ENCODE data around the gene DCAF11.

DCAF11 gene

DNA sequence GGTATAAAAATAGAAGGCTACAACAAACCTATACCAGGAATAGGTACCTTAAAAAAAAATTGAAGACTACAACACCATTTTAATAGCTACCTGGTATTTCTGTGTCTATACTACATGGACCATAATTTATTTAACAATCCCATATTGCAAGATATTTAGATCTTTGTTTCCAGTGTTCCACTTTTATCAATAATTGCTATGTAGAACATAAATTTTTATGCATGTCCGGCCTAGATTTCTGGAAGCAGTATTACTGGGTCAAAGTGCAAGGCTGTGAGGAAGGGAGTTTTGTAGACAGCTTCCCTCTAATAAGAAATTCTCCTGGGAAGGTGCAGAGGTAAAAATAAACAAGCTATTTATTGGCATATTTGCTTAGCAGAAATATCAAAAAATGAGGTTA is 4.1 kb upstream of the DCAF11 start:
- H3K9me3 ChIP-seq (ENCODE audit: control insufficient read depth, insufficient read depth, low read depth, low read length), result no peaks in the 10 kb centered on the region
- no peak overlapping the region for H3K27ac ChIP-seq (ENCODE audit: extremely low read depth, low read depth, low read length)
- CTCF ChIA-PET, result interaction anchor here (0.5 to 8.9 kb wide), 8 partner anchors 17 to 296 kb away, joined by 3 to 163 read pairs (median 4); partner anchors contain the start of genes EMC9, IRF9 and PCK2
- H3K4me3 ChIP-seq (ENCODE audit: low read depth, low read length), result no peak overlapping the region
- POLR2A ChIA-PET, result interaction anchor here (0.5 to 7.1 kb wide), 4 partner anchors 13 to 267 kb away, joined by 3 to 56 read pairs (median 6); partner anchors contain the start of gene PCK2
- H3K4me1 ChIP-seq (ENCODE audit: control insufficient read depth, insufficient read depth, low read length), result no peaks in the 10 kb centered on the region
- H3K36me3 ChIP-seq (ENCODE audit: control insufficient read depth in 2 of 2, insufficient read depth in 1 of 2, low read length in 2 of 2), result no peaks in the 10 kb centered on the region
- TF ChIP-seq ZNF548 (tag by site-specific recombination; IDR thresholded peaks at IDR 0.05) (no peak), ZNF404 (tag by site-specific recombination; IDR thresholded peaks at IDR 0.05) (no peak), ZBTB6 (tag by site-specific recombination; IDR thresholded peaks at IDR 0.05) (no peak), ZNF530 (tag by site-specific recombination; IDR thresholded peaks at IDR 0.05; ENCODE audit: low read depth) (no peak), ZBTB11 (tag by site-specific recombination; conservative IDR thresholded peaks at IDR 0.05; ENCODE audit: low read depth) (no peak)

DNA sequence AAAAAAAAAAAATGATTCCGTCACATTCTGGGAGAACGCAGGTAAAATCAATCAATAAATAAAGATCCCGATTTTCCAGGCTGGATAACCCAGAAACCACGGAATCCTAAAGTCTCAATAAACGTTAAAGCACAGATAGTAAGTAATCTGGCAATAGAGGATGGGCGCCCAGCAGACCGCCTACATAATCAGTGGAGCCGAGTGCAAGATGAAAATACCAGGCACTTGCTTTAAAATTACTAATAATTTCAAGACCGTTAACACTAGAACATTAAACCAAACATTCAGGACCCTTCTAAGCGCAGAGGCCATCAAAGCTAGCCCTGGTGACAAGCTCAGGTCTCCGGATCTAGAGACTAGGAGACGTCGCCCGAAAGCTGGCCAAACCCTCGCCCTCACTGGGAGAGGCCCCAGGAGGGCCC is 1.2 kb upstream of the DCAF11 start:
- H3K4me3 ChIP-seq (ENCODE audit: low read depth, low read length), result peak overlapping the region; percentile 98
- no peak for TF ChIP-seq ZNF2 (tag by site-specific recombination; IDR thresholded peaks at IDR 0.05)
- no peak for TF ChIP-seq ZNF664 (tag by site-specific recombination; IDR thresholded peaks at IDR 0.05)
- TF ChIP-seq ZNF211 (tag by site-specific recombination; IDR thresholded peaks at IDR 0.05; ENCODE audit: low read depth), result no peak
- no peak for TF ChIP-seq HOXD13 (CRISPR knock-in tag; IDR thresholded peaks at IDR 0.05; ENCODE audit: borderline replicate concordance)
- TF ChIP-seq, protein P1, sequence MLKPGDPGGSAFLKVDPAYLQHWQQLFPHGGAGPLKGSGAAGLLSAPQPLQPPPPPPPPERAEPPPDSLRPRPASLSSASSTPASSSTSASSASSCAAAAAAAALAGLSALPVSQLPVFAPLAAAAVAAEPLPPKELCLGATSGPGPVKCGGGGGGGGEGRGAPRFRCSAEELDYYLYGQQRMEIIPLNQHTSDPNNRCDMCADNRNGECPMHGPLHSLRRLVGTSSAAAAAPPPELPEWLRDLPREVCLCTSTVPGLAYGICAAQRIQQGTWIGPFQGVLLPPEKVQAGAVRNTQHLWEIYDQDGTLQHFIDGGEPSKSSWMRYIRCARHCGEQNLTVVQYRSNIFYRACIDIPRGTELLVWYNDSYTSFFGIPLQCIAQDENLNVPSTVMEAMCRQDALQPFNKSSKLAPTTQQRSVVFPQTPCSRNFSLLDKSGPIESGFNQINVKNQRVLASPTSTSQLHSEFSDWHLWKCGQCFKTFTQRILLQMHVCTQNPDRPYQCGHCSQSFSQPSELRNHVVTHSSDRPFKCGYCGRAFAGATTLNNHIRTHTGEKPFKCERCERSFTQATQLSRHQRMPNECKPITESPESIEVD (tag by site-specific recombination; IDR thresholded peaks at IDR 0.05), result no peak
- TF ChIP-seq ZNF335 (tag by site-specific recombination; conservative IDR thresholded peaks at IDR 0.05), result peak; percentile 91
- TF ChIP-seq ZNF571 (tag by site-specific recombination; IDR thresholded peaks at IDR 0.05), result no peak
- TF ChIP-seq ZNF202 (tag by site-specific recombination; IDR thresholded peaks at IDR 0.05; ENCODE audit: borderline replicate concordance), result no peak
- TF ChIP-seq ZNF146 (tag by site-specific recombination; IDR thresholded peaks at IDR 0.05), result 0 out of 2 replicates have a peak, but pooled peaks have one; percentile 1
- no peak for TF ChIP-seq ZNF529 (tag by site-specific recombination; IDR thresholded peaks at IDR 0.05; ENCODE audit: insufficient replicate concordance)
- TF ChIP-seq ZNF248 (tag by site-specific recombination; IDR thresholded peaks at IDR 0.05), result no peak
- TF ChIP-seq TRIM28 (IDR thresholded peaks at IDR 0.05; ENCODE audit: borderline replicate concordance, low read length), result no peak
- TF ChIP-seq ZNF16 (tag by site-specific recombination; IDR thresholded peaks at IDR 0.05; ENCODE audit: low read depth), result no peak
- no peak for TF ChIP-seq ZNF548 (tag by site-specific recombination; IDR thresholded peaks at IDR 0.05)
- ChIA-PET POLR2A (interaction anchor here (0.7 to 8.3 kb wide), 10 partner anchors 11 to 158 kb away, joined by 4 to 163 read pairs (median 10); partner anchors contain the start of genes CHMP4A, EMC9, IRF9 and PCK2), CTCF (interaction anchor here (1.3 to 2.4 kb wide), 5 partner anchors 18 to 55 kb away, joined by 4 to 13 read pairs (median 13); partner anchors contain the start of genes IRF9 and PCK2)
- peak overlapping the region; percentile 94 for H3K27ac ChIP-seq (ENCODE audit: extremely low read depth, low read depth, low read length)
- no peaks in the 10 kb centered on the region for H3K4me1 ChIP-seq (ENCODE audit: control insufficient read depth, insufficient read depth, low read length)
- H3K9me3 ChIP-seq (ENCODE audit: control insufficient read depth, insufficient read depth, low read depth, low read length), result no peaks in the 10 kb centered on the region
- H3K36me3 ChIP-seq (ENCODE audit: control insufficient read depth in 2 of 2, insufficient read depth in 1 of 2, low read length in 2 of 2), result peaks cover 0 to 21% of the 10 kb centered on the region in 2 experiments; a peak in 1 of 3 replicates
